ENCODE results near the gene YTHDF1.

DNA sequence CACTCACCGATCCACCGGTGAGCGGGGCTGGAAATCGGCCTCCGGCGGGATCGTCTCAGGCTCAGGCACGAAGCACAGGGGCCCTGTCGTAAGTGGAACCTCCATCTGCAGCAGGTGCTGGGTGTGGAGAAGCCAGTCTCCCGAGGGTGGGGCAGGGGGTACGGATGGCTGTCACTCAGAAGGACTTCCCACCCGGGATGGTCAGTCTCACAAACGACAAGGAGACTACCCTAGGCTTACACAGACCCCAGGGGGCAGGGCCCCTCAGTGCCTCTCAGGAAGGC, 27.8 kb downstream of the YTHDF1 start:
- TF ChIP-seq POLR2A (IDR thresholded peaks at IDR 0.05; ENCODE audit: control extremely low read depth in 1 of 2, low read depth in 2 of 2, low read length in 2 of 2), result no peak
- no peak for TF ChIP-seq SP1 (IDR thresholded peaks at IDR 0.05; ENCODE audit: low read depth, low read length)
- TF ChIP-seq, protein P1, sequence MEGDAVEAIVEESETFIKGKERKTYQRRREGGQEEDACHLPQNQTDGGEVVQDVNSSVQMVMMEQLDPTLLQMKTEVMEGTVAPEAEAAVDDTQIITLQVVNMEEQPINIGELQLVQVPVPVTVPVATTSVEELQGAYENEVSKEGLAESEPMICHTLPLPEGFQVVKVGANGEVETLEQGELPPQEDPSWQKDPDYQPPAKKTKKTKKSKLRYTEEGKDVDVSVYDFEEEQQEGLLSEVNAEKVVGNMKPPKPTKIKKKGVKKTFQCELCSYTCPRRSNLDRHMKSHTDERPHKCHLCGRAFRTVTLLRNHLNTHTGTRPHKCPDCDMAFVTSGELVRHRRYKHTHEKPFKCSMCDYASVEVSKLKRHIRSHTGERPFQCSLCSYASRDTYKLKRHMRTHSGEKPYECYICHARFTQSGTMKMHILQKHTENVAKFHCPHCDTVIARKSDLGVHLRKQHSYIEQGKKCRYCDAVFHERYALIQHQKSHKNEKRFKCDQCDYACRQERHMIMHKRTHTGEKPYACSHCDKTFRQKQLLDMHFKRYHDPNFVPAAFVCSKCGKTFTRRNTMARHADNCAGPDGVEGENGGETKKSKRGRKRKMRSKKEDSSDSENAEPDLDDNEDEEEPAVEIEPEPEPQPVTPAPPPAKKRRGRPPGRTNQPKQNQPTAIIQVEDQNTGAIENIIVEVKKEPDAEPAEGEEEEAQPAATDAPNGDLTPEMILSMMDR (IDR thresholded peaks at IDR 0.05; ENCODE audit: control extremely low read depth in 1 of 3, insufficient read depth in 1 of 3, low read depth in 1 of 3, low read length in 3 of 3), result no peak
- TF ChIP-seq, protein P2, sequence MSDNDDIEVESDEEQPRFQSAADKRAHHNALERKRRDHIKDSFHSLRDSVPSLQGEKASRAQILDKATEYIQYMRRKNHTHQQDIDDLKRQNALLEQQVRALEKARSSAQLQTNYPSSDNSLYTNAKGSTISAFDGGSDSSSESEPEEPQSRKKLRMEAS (IDR thresholded peaks at IDR 0.05), result no peak
- no peak for TF ChIP-seq CEBPB (IDR thresholded peaks at IDR 0.05; ENCODE audit: low read depth, low read length)
- TF ChIP-seq HDAC6 (IDR thresholded peaks at IDR 0.05; ENCODE audit: low read depth, low read length), result no peak
- no peak for TF ChIP-seq CBX5 (IDR thresholded peaks at IDR 0.05; ENCODE audit: low read depth, low read length)
- TF ChIP-seq TEAD4 (IDR thresholded peaks at IDR 0.05; ENCODE audit: low read depth, low read length), result no peak
- TF ChIP-seq EZH2 (IDR thresholded peaks at IDR 0.05; ENCODE audit: low read depth, low read length, severe bottlenecking), result no peak
- TF ChIP-seq JUN (IDR thresholded peaks at IDR 0.05; ENCODE audit: low read depth, low read length), result no peak

All from H1 (cell line).